ENCODE measurements around the gene PBXIP1.

Gene PBXIP1

GRCh38 chr1:154964359-154964758, 8.5 kb upstream of the PBXIP1 start:
- H3K27me3 ChIP-seq = no peaks in the 10 kb centered on the region
- H3K4me3 ChIP-seq (ENCODE audit: low read depth, low read length) = no peak overlapping the region
- H3K36me3 ChIP-seq = peaks cover 44% of the 10 kb centered on the region
- H3K9me3 ChIP-seq = no peaks in the 10 kb centered on the region
- H3K4me1 ChIP-seq = peaks cover 12% of the 10 kb centered on the region
- DNase-seq = no peak
- no peak for TF ChIP-seq CTCF (IDR thresholded peaks at IDR 0.05; ENCODE audit: low read depth, low read length)

GRCh38 chr1:154963643-154964042, 7.7 kb upstream of the PBXIP1 start:
- H3K27me3 ChIP-seq = no peaks in the 10 kb centered on the region

DNA sequence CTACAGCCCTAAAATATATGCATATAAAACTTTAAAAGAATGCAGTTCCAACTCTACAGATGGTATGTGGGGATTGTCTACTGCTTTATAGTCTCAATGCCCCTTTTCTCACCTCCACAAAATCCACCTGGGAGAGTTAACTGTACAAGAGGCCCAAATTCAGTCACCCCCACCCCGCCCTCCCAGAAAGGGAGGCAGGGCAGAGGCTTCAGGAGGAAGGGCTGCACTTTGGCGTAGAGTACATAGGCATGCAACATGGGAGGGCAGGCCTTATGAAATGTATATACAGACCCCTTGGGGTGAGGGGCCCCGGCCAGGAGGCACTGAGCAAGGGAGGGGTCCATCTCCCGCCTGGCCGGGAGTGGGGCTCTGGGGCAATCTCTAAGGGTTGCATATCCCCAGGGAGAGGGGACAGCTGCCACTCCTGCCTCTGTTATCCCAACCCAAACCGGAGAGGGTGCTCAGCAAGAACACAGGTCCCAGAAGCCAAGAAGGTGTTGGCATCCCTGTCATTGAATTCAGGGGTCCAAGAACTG, 7.0 kb upstream of the PBXIP1 start:
- no peak for TF ChIP-seq CTCF (IDR thresholded peaks at IDR 0.05; ENCODE audit: low read depth, low read length)
- peaks cover 48% of the 10 kb centered on the region for H3K36me3 ChIP-seq
- no peak for DNase-seq
- H3K4me3 ChIP-seq (ENCODE audit: low read depth, low read length) = peak overlapping the region; percentile 83
- H3K9me3 ChIP-seq = no peaks in the 10 kb centered on the region
- H3K4me1 ChIP-seq = peaks cover 3% of the 10 kb centered on the region
- no peaks in the 10 kb centered on the region for H3K27me3 ChIP-seq

More at GRCh38 chr1:154963643-154964042, 7.7 kb upstream of the PBXIP1 start:
- peaks cover 8% of the 10 kb centered on the region for H3K4me1 ChIP-seq
- no peak for DNase-seq
- no peak for TF ChIP-seq CTCF (IDR thresholded peaks at IDR 0.05; ENCODE audit: low read depth, low read length)
- H3K36me3 ChIP-seq = peaks cover 51% of the 10 kb centered on the region
- H3K4me3 ChIP-seq (ENCODE audit: low read depth, low read length) = no peak overlapping the region
- H3K9me3 ChIP-seq = no peaks in the 10 kb centered on the region

DNA sequence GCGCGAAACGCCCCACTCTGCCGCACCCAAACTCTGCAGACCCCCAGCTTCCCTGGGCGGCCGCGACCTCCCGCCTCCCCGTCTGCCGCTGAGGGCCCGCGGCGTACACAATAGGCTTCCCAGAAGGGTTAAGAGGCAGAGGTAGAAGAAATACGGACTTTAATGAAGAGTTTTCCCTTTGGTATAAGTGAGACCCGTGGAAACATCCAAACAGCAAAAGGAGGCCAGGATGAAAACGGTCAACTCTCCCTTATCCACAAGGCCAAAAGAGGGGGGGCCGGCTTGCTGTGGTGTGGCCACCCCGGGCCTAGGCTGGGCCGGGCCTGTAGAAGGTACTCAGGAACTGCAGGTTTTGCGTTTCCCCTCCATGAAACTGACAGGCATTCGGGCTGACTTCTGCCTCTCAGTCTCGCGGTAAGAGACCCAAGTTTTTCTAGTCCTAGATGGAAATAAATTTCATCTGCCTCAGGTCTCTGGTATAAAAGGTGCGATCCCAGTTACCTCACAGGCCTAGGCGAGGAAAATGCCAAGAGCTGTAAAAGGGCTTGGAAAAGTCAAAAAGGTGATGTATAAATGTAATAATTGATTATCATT, 6.4 kb upstream of the PBXIP1 start:
- H3K4me1 ChIP-seq = peaks cover 3% of the 10 kb centered on the region
- H3K27me3 ChIP-seq = no peaks in the 10 kb centered on the region
- peak overlapping the region; percentile 83 for H3K4me3 ChIP-seq (ENCODE audit: low read depth, low read length)
- H3K36me3 ChIP-seq = peaks cover 42% of the 10 kb centered on the region
- TF ChIP-seq CTCF (IDR thresholded peaks at IDR 0.05; ENCODE audit: low read depth, low read length) = no peak
- no peaks in the 10 kb centered on the region for H3K9me3 ChIP-seq
- DNase-seq = no peak

DNA sequence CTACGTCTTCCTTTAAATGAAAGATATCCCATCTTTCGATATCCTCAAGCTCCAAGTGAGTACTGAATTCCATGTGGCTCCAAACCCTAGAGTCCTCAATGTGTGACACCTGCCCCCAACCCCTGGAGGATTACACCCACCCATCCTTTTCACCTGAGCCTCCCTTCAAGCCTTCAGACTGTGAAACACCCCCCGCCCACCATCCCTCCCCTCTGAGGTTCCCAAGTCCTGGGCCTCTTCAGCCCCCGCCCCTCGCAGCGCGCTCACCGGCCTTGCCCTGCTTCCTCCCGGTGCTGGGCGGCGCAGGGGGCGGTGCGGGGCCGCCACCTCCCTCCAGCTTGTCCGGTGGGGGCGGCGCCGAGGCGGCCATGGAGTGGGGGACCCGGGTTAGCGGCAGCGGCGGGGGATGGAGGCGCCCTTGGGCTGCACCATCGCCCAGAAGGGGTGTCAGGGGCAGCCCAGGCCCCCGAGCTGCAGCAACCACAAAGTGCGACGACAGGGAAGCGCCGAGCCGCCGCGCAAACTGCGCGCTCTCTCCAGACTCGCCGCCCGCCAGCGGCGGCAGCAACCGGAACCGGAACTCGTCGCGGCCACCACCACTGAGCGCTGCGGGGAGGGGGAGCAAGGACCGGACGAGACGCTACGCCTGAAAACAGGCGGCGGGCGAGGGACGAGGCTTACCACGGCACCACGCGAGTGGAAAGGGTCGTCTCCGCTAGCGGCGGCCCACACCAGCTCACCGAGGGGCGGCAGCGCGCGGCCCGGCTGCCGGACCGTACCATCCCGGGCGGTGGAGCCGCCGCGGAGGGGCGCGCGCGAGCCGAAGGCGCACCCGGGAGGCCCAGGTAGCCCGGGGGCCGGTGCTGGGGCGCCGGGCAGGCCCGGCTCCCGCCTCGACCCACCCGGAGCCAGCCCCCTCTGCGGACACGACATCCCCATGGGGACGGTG, 5.6 kb upstream of the PBXIP1 start, which contains the start of gene PYGO2:
Gene PYGO2 (minus strand): TSS at position 576 of the 949 bp plus-strand sequence. CDS start 206 bp downstream, at position 370.
- Histone ChIP-seq H3K9me3 (no peaks in the 10 kb centered on the region), H3K4me1 (peaks cover 3% of the 10 kb centered on the region), H3K27me3 (no peaks in the 10 kb centered on the region), H3K4me3 (ENCODE audit: low read depth, low read length) (peak within 1 kb of the TSS; percentile 83), H3K36me3 (peaks cover 34% of the 10 kb centered on the region)
- DNase-seq = peak; percentile 89
- TF ChIP-seq CTCF (IDR thresholded peaks at IDR 0.05; ENCODE audit: low read depth, low read length) = peak; percentile 30; the same call in 1 of the 2 replicates

Data from BE2C (cell line).